Caco-2 (cell line): ENCODE measurements around the gene TBX10. TPM values are rescaled to one million over a fixed set of nuclear protein-coding genes. Genes with fewer than 3 reads are reported as not detected.

Experiments used
- BruUV-seq: library from RNA; stranded (reverse); fragments of 400-500 nt; replicated peaks from 2 replicates; lab custom pipeline; 2021; lab: Mats Ljungman, UMichigan
- CTCF ChIA-PET: fragments of 300-600 bp; sonication (Branson Sonifier 250); formaldehyde crosslinking; loops from one replicate; lab custom pipeline; 2022; ENCODE audit warnings: antibody characterized with exemption; lab: Charles Lee
- POLR2A ChIA-PET: fragments of 300-600 bp; sonication (Branson Sonifier 250); formaldehyde crosslinking; loops from one replicate; lab custom pipeline; 2022; ENCODE audit warnings: antibody characterized with exemption; lab: Charles Lee
- DNase-seq, 2 experiments: peaks; one replicate each; pipeline versions ENCODE4 v3.0.0 to v3.0.0-alpha.2; 2020 to 2022
- H3K27me3 ChIP-seq: replicated peaks from 2 replicates; pipeline ENCODE4 v1.6.0; 2011; ENCODE audit warnings: low read length; ENCODE audit not compliant: control insufficient read depth, insufficient read depth
- H3K36me3 ChIP-seq: 2 replicates; pipeline ENCODE4 v1.5.1; 2011; ENCODE audit warnings: low read length; ENCODE audit not compliant: control insufficient read depth, insufficient read depth
- H3K4me1 ChIP-seq: fragments of 250-450 bp; sonication (Bioruptor Pico); 2 replicates; pipeline ENCODE4 v1.5.1; 2020; ENCODE audit warnings: mild to moderate bottlenecking
- H3K4me3 ChIP-seq: 2 replicates; pipeline ENCODE4 v1.5.1; 2011; ENCODE audit warnings: low read depth, mild to moderate bottlenecking, control low read depth, low read length
- H3K9me3 ChIP-seq: fragments of 250-450 bp; sonication (Bioruptor Pico); 2 replicates; pipeline ENCODE4 v1.5.1; 2020; ENCODE audit warnings: mild to moderate bottlenecking, moderate library complexity
- H3K27ac Mint-ChIP-seq: one replicate; pipeline ENCODE4 v1.8.0; 2022; ENCODE audit warnings: mixed read lengths; ENCODE audit not compliant: unreplicated experiment
- H3K27me3 Mint-ChIP-seq: one replicate; pipeline ENCODE4 v1.8.0; 2022; ENCODE audit warnings: mixed read lengths; ENCODE audit not compliant: insufficient read depth, unreplicated experiment
- H3K36me3 Mint-ChIP-seq: one replicate; pipeline ENCODE4 v1.8.0; 2022; ENCODE audit warnings: mild to moderate bottlenecking, mixed read lengths; ENCODE audit not compliant: insufficient read depth, unreplicated experiment
- H3K4me1 Mint-ChIP-seq: one replicate; pipeline ENCODE4 v1.8.0; 2022; ENCODE audit warnings: low read depth, mixed read lengths; ENCODE audit not compliant: unreplicated experiment
- H3K4me3 Mint-ChIP-seq: one replicate; pipeline ENCODE4 v1.8.0; 2022; ENCODE audit warnings: mild to moderate bottlenecking, moderate library complexity, mixed read lengths; ENCODE audit not compliant: unreplicated experiment
- H3K9me3 Mint-ChIP-seq: one replicate; pipeline ENCODE4 v1.8.0; 2022; ENCODE audit warnings: mixed read lengths; ENCODE audit not compliant: unreplicated experiment
- intact Hi-C: fragments of 100-400 bp; cut with micrococcal nuclease; formaldehyde crosslinking; loops from one replicate; pipeline ENCODE4 v1.10.0; 2022; ENCODE audit not compliant: unreplicated experiment
- total RNA-seq: library from RNA; stranded (reverse); gene quantifications from 2 replicates; pipeline ENCODE4 v1.2.3, GENCODE V29; 2022
- TF ChIP-seq, protein P1 (sequence below), 2 experiments: fragments of 200-600 bp in 1 of 2; IDR thresholded peaks; 1 replicate in 1 of 2; 2 replicates in 1 of 2; pipeline versions ENCODE4 v1.5.1 to v1.8.0; 2011 to 2022; ENCODE audit warnings: antibody characterized with exemption in 1 of 2, control low read depth in 1 of 2, inconsistent platforms in 1 of 2, low read depth in 1 of 2, low read length in 1 of 2, mild to moderate bottlenecking in 1 of 2, moderate library complexity in 1 of 2; ENCODE audit not compliant: insufficient read depth in 1 of 2, severe bottlenecking in 1 of 2, unreplicated experiment in 1 of 2

The TBX10 gene
- total RNA-seq, 1 experiment from 2014 or later, result not detected

DNA sequence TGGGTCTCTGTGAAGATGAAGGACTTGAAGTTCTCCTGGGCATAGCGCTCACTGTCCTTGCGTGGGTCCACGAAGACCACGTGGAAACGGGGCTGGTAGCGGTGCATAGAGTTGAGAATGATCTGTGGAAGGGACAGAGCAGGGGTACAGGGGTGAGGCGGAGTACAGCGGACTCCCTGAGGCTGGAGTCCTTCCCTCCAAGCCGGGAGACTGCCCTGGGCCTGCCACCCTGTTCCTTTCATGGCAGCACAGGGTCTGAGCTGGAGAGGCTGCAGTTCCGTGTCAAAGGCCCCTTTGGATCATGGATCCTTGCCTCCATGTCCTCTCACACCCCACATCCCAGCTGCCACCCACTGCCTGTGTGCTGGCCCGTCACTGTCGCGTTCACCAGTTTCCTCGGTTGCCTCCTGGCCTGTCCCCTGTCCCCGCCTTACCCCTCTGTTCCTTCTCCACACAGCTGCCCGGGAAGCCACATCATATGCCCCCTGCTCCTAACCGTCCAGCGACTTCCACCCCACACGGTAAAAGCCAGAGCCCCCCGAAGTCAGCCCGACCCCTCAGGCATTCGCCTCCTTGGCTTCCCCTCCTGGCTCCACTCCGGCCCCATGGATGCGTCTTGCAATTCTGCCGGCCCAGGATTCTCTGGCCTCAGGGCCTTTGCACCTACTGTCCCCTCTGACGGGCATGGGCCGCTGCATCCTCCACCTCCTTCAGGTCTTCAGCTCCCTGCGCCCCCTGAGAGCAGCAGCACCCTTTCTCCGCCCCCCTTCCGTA, 6.4 kb downstream of the TBX10 start:
- intact Hi-C loops, result no loop called here
- H3K27me3 Mint-ChIP-seq, result no peaks in the 10 kb centered on the region
- Histone ChIP-seq H3K4me3 (no peak overlapping the region), H3K9me3 (no peaks in the 10 kb centered on the region), H3K4me1 (peaks cover 11% of the 10 kb centered on the region), H3K36me3 (no peaks in the 10 kb centered on the region), H3K27me3 (no peaks in the 10 kb centered on the region)
- TF ChIP-seq, protein P1, sequence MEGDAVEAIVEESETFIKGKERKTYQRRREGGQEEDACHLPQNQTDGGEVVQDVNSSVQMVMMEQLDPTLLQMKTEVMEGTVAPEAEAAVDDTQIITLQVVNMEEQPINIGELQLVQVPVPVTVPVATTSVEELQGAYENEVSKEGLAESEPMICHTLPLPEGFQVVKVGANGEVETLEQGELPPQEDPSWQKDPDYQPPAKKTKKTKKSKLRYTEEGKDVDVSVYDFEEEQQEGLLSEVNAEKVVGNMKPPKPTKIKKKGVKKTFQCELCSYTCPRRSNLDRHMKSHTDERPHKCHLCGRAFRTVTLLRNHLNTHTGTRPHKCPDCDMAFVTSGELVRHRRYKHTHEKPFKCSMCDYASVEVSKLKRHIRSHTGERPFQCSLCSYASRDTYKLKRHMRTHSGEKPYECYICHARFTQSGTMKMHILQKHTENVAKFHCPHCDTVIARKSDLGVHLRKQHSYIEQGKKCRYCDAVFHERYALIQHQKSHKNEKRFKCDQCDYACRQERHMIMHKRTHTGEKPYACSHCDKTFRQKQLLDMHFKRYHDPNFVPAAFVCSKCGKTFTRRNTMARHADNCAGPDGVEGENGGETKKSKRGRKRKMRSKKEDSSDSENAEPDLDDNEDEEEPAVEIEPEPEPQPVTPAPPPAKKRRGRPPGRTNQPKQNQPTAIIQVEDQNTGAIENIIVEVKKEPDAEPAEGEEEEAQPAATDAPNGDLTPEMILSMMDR (IDR thresholded peaks at IDR 0.05; ENCODE audit: insufficient read depth in 1 of 2, low read depth in 1 of 2, low read length in 1 of 2, severe bottlenecking in 1 of 2, unreplicated experiment in 1 of 2), result no peak
- H3K9me3 Mint-ChIP-seq, result no peaks in the 10 kb centered on the region
- CTCF ChIA-PET, result interaction anchor here (1.0 kb wide), 1 partner anchor 18 kb away, joined by 5 read pairs; no protein-coding TSS in a partner anchor
- BruUV-seq, result no TSS peak
- POLR2A ChIA-PET, result interaction anchor here (0.5 kb wide), 1 partner anchor 1745 kb away, joined by 3 read pairs; no protein-coding TSS in a partner anchor
- H3K4me3 Mint-ChIP-seq, result no peak overlapping the region
- no peak overlapping the region for H3K27ac Mint-ChIP-seq
- peaks cover 7% of the 10 kb centered on the region for H3K4me1 Mint-ChIP-seq
- peak in 1 of 2 experiments; percentile 46 for DNase-seq
- H3K36me3 Mint-ChIP-seq, result peaks cover 20% of the 10 kb centered on the region

DNA sequence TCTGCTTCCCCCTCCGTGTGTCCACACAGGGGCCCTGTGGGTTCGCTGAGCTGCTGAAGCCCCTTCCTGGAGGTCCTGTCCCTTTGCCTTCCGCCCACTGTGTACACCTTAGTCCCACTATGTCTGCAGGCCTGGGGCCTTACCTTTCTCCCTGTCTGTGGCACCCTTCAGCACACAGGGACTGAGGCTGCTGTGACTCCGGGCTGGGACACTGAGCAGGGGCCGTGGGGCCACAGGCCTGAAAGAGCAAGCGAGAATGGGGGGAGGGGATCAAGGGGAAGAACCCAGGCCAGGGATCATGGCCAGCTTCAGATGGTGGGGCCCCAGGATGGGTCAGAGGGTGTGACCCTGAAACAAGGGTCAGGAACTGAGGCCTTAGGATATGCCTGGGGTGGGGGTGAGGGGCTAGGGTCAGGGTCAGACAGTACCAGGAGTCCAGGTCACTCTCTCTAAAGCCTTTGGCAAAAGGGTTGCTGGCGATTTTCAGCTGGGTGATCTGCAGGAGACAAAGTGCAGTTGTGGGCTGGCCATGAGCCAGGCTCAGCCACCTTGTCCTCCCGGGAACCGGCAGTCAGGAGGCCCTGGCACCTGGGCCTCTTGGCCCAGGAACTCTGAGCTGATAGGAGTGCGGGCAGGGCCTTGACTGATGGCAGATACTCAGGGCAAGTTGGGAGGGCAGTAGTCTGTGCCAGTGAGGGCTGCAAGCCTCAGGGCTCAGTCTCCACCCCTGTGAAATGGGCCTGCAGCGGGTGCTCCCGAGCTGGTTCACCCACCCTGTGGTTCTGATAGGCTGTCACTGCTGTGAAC, 7.2 kb downstream of the TBX10 start:
- no peak overlapping the region for H3K4me3 ChIP-seq
- Mint-ChIP-seq H3K27ac (no peak overlapping the region), H3K27me3 (no peaks in the 10 kb centered on the region), H3K36me3 (peaks cover 26% of the 10 kb centered on the region), H3K9me3 (no peaks in the 10 kb centered on the region), H3K4me3 (peak overlapping the region; percentile 17), H3K4me1 (peaks cover 7% of the 10 kb centered on the region)
- peak in 1 of 2 experiments; percentile 51 for DNase-seq
- intact Hi-C loops, result no loop called here
- H3K27me3 ChIP-seq, result no peaks in the 10 kb centered on the region
- no TSS peak for BruUV-seq
- POLR2A ChIA-PET, result interaction anchor here (0.5 kb wide), 1 partner anchor 1746 kb away, joined by 3 read pairs; no protein-coding TSS in a partner anchor
- H3K9me3 ChIP-seq, result no peaks in the 10 kb centered on the region
- H3K36me3 ChIP-seq, result no peaks in the 10 kb centered on the region
- TF ChIP-seq, protein P1 (IDR thresholded peaks at IDR 0.05; ENCODE audit: insufficient read depth in 1 of 2, low read depth in 1 of 2, low read length in 1 of 2, severe bottlenecking in 1 of 2, unreplicated experiment in 1 of 2), result no peak
- CTCF ChIA-PET, result no interaction called here
- H3K4me1 ChIP-seq, result peaks cover 11% of the 10 kb centered on the region

DNA sequence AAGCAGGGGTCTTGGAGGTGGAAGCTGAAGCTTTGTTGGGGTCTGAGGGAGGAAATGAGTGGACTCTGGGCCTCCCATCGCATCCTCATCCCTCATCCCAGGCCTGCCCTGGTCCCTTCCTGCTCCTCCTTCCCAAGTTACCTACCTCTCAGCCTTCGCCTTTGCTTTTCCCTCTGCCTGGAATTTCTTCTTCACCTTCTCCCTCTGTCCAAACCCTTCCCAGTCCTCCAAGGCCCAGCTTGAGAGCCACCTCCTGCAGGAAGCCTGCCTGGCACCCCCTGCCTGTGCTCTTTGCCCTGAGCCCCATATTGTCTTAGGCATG, 7.7 kb downstream of the TBX10 start:
- no peaks in the 10 kb centered on the region for H3K27me3 Mint-ChIP-seq
- Histone ChIP-seq H3K27me3 (no peaks in the 10 kb centered on the region), H3K36me3 (no peaks in the 10 kb centered on the region), H3K4me1 (peaks cover 11% of the 10 kb centered on the region), H3K9me3 (no peaks in the 10 kb centered on the region), H3K4me3 (no peak overlapping the region)
- ChIA-PET POLR2A (no interaction called here), CTCF (no interaction called here)
- H3K4me3 Mint-ChIP-seq, result peak overlapping the region; percentile 17
- intact Hi-C loops, result no loop called here
- no peak overlapping the region for H3K27ac Mint-ChIP-seq
- peaks cover 26% of the 10 kb centered on the region for H3K36me3 Mint-ChIP-seq
- DNase-seq, result no peak
- no TSS peak for BruUV-seq
- H3K9me3 Mint-ChIP-seq, result peaks cover 3% of the 10 kb centered on the region
- H3K4me1 Mint-ChIP-seq, result peaks cover 7% of the 10 kb centered on the region
- TF ChIP-seq, protein P1 (IDR thresholded peaks at IDR 0.05; ENCODE audit: insufficient read depth in 1 of 2, low read depth in 1 of 2, low read length in 1 of 2, severe bottlenecking in 1 of 2, unreplicated experiment in 1 of 2), result no peak
